HL-60/S4 treated with phorbol 12-myristate 13-acetate at 8.2 ng/mL for 4 days and 3 days (cell line): Measurements from ENCODE around the gene CCDC12.

Experiments used
- in situ Hi-C: fragments of 300-500 bp; cut with MboI; formaldehyde crosslinking; loops from 2 replicates; pipeline ENCODE4 v1.15.0; 2022; ENCODE audit warnings: low sequenced_read_pairs

Gene CCDC12

GRCh38 chr3:46895761-46896160 lies 80.8 kb downstream of the CCDC12 start:
- in situ Hi-C loops, result loop anchor here (25.0 kb wide), 1 partner anchor 183 kb away; the partner anchor contains the start of genes PRSS50 and TMIE

- in situ Hi-C loops, result loop anchor here (25.0 kb wide), 1 partner anchor 183 kb away; the partner anchor contains the start of genes PRSS50 and TMIE
Measured at GRCh38 chr3:46895204-46895660, 81.3 kb downstream of the CCDC12 start.

- in situ Hi-C loops, result loop anchor here (25.0 kb wide), 1 partner anchor 182 kb away; the partner anchor contains the start of genes PRSS50 and TMIE
Measured at GRCh38 chr3:46894256-46894655, 82.3 kb downstream of the CCDC12 start.

- in situ Hi-C loops, result loop anchor here (25.0 kb wide), 1 partner anchor 181 kb away; the partner anchor contains the start of genes PRSS50 and TMIE
Measured at GRCh38 chr3:46893763-46894162, 82.8 kb downstream of the CCDC12 start.

GRCh38 chr3:46893146-46893748 lies 83.3 kb downstream of the CCDC12 start:
- in situ Hi-C loops, result loop anchor here (25.0 kb wide), 1 partner anchor 181 kb away; the partner anchor contains the start of genes PRSS50 and TMIE

- in situ Hi-C loops, result loop anchor here (25.0 kb wide), 1 partner anchor 180 kb away; the partner anchor contains the start of genes PRSS50 and TMIE
Measured at GRCh38 chr3:46892285-46893145, 84.0 kb downstream of the CCDC12 start.

GRCh38 chr3:46891132-46891531 lies 85.4 kb downstream of the CCDC12 start:
- in situ Hi-C loops, result loop anchor here (25.0 kb wide), 1 partner anchor 179 kb away; the partner anchor contains the start of genes PRSS50 and TMIE

GRCh38 chr3:46890132-46890531 lies 86.4 kb downstream of the CCDC12 start:
- in situ Hi-C loops, result loop anchor here (25.0 kb wide), 1 partner anchor 178 kb away; the partner anchor contains the start of genes PRSS50 and TMIE

GRCh38 chr3:46889381-46890110 lies 87.0 kb downstream of the CCDC12 start:
- in situ Hi-C loops, result loop anchor here (25.0 kb wide), 1 partner anchor 177 kb away; the partner anchor contains the start of genes PRSS50 and TMIE

- in situ Hi-C loops, result loop anchor here (25.0 kb wide), 1 partner anchor 176 kb away; the partner anchor contains the start of genes PRSS50 and TMIE
Measured at GRCh38 chr3:46888705-46889104, 87.8 kb downstream of the CCDC12 start.

- in situ Hi-C loops, result loop anchor here (25.0 kb wide), 1 partner anchor 176 kb away; the partner anchor contains the start of genes PRSS50 and TMIE
Measured at GRCh38 chr3:46887980-46888494, 88.5 kb downstream of the CCDC12 start.

- in situ Hi-C loops, result loop anchor here (25.0 kb wide), 1 partner anchor 173 kb away; the partner anchor contains the start of genes PRSS50 and TMIE
Measured at GRCh38 chr3:46885612-46886011, 90.9 kb downstream of the CCDC12 start.

GRCh38 chr3:46884929-46885328 lies 91.6 kb downstream of the CCDC12 start:
- in situ Hi-C loops, result loop anchor here (25.0 kb wide), 1 partner anchor 173 kb away; the partner anchor contains the start of genes PRSS50 and TMIE

- in situ Hi-C loops, result loop anchor here (25.0 kb wide), 1 partner anchor 172 kb away; the partner anchor contains the start of genes PRSS50 and TMIE
Measured at GRCh38 chr3:46884427-46884826, 92.1 kb downstream of the CCDC12 start.

GRCh38 chr3:46883830-46884185 lies 92.7 kb downstream of the CCDC12 start:
- in situ Hi-C loops, result loop anchor here (25.0 kb wide), 1 partner anchor 172 kb away; the partner anchor contains the start of genes PRSS50 and TMIE

- in situ Hi-C loops, result loop anchor here (25.0 kb wide), 1 partner anchor 171 kb away; the partner anchor contains the start of genes PRSS50 and TMIE
Measured at GRCh38 chr3:46883054-46883829, 93.3 kb downstream of the CCDC12 start.

- in situ Hi-C loops, result loop anchor here (25.0 kb wide), 1 partner anchor 170 kb away; the partner anchor contains the start of genes PRSS50 and TMIE
Measured at GRCh38 chr3:46882377-46883053, 94.0 kb downstream of the CCDC12 start.
